GM18526 (cell line): ENCODE data around the gene BAG2.

Source experiments
- POLR2A ChIP-seq: IDR thresholded peaks from 3 replicates; pipeline ENCODE4 v1.6.1; 2011; ENCODE audit not compliant: insufficient read length; ENCODE audit errors: extremely low read depth

Gene BAG2

DNA sequence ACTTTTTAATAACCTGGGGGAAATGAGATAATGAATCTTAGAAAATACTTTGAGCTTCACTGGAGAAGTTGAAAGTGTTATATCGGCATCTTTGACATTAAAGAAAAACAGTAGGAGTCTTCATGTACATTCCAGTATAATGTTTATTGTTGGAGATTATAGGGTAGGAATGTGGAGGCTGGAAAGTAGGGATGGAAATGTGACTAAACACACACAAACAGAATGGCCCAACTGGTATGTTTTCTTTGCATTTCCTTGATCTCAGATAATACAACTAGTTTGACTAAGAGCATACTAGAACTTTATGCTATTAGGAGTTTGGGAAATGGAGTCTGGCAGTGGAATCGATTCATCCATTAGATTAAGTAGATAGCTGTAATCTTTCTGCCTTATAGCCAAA is 10.1 kb upstream of the BAG2 start:
- TF ChIP-seq POLR2A = no peak

DNA sequence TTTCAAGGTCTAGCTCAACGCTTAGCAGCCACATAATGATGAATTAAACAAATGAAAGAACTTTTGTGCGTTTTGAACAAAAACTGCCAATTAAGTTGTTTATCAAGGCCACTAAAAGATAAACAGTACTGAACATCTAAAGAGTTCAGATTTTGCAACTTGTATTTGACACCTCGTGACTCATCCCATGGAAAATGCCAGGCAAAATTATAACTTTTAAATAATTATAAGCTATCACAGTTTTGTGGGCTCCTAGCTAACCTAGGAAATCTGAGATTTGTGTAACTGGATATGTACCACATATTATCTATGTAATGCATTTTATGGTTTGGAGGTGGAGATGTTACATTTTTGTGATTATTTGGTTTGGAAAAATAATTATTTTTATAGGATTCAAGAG is 9.6 kb upstream of the BAG2 start:
- no peak for TF ChIP-seq POLR2A

DNA sequence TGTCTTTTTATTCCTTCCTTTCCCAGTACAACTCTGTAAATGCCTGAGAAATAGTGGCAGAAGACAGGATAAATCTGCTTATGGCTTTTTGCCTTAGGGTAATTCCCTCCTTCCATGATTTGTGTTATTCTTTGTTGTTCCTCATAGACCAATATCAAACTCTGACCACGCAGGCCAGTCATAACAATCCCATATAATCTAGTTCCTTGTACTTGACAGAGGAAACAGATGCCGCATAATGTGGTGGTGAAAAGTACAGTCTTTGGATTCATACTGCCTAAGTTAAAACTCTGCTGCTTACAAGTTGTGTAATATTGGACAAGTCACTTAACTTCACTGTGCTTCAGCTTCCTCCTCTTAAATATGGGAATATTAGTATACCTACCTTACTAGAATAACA is 8.2 kb upstream of the BAG2 start:
- TF ChIP-seq POLR2A = no peak

DNA sequence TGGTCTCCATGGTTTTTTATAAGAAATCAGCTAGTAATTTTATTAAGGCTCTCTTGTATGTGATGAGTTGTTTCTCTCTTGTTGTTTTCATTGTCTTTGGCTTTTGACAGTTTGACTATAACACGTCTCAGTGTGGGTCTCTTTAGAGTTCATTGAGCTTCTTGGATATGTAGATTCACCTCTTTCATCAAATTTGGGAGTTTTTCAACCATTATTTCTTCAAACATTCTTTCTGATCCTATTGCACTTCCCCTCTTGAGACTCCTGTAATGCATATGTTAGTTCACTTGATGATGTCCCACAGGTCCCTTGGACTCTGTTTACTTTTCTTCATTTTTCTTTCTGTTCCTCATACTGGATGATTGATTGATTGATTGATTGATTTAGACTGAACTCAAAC is 7.0 kb upstream of the BAG2 start:
- no peak for TF ChIP-seq POLR2A

DNA sequence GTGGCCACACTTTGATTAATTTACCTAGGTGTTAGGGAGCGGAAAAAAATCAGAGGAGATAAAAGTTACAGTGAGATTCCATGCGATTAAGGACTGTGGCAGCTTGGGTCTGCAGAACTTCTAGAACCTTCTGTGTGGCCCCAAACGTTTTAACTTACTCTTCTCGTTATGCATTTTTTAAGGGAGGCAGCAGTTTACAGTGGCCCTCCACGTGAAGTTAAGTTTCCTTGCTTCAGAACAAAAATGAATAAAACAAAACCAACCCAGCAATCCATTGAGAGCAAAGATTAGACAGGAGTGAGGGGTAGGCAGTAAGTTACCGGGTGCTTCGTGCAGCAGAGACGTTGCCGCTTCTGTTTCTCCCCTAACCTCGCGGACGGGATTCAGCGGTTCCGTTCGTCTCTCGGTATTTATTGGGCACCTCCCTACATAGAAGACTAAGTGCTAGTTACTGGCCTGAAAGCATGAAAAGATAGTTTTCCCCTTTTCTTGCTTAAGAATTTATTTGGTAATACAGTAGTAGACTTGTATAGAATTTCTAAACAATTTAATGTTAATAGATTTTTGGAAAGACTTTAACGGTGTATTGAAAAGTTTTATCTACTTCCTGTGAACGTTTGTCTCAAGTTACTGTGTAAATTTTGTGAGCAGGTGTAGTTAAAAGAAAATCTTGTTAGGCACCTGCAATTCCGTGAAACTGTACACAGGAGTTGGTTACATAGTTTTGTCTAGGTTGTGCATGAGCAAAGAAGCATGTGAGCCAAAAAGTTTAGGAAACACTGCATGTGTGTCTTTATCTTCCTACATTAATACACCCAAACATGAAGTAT is 1.1 kb downstream of the BAG2 start:
- TF ChIP-seq POLR2A = no peak

DNA sequence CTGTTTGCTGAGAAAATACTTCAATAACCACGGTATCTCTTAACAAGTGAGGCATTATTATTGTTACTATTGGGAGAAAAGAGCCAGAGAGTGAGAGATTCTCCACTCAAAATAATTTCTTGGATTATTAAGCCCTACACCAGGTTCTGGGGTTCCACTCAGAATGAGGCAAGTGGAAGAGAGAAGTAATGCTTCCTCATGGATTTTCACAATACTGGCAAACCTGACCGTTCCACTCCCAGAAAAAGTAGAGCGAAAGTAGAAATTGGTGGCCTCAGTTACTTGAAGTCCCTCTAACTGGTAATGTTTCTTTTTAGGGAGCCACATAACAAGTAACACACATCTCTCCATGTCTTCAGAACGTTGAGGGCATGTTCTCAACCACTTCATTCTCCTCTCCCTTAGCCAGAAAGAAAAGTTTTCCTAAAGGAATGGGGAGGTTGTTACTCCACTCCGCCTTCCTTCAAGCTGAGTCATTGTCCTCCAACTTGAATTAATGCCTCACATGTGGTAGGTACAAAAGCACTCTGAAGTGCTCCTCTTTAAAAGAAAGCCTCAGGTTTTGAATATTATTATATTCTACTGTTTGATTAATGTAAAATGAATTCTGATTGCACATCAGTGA is 1.9 kb downstream of the BAG2 start:
- TF ChIP-seq POLR2A = no peak

DNA sequence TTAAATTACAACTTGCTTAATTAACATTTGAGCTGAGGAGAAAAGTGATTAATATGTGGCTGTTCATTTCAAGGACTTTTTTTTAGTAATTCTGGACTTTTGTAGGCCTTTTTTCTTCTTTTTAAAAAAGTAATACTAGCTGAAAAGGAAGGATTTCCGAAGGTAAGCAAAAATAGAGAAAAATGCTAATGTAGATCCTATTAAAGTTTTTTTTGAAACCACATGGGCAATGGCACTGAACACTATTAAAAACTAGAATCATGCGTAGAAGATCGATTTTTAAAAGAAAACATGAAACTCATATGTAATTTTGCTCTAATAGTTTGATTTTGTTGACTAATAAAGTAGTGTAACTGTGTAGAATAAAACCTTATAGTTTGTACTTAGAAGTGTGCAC is 2.4 kb downstream of the BAG2 start:
- TF ChIP-seq POLR2A = no peak

DNA sequence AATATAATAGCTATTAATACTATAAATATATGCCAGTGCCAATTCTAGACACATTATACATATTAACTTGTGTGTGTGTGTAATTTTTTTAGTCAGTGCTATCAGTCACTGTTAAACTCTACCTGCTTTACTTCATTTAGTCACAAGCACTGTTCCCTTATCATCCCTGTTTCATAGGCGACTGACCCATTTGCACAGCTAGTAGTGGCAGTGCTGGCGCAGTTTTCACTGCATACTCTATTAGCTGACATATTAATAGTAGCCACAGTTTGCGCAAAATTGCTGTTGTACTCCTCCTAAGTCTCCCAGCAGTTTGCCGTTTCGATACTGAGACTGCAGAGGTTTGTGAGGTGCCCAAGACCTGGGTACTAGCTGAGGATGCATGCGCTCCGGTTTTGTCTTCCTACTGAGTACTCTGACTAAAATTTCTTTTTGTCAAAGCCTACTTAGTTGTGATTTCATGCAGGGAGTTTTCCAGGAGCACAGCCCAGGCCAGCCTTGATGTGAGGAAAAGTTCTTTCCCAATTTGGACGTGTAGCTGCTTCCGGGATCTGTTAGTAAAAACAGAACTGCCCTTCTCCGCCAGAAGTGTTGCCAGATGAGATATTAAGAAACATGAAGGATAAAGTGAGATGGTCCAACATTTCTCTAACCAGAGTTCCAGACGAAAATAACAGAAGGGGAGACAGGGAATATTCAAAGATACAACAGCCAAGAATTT is 5.6 kb downstream of the BAG2 start:
- TF ChIP-seq POLR2A = no peak

DNA sequence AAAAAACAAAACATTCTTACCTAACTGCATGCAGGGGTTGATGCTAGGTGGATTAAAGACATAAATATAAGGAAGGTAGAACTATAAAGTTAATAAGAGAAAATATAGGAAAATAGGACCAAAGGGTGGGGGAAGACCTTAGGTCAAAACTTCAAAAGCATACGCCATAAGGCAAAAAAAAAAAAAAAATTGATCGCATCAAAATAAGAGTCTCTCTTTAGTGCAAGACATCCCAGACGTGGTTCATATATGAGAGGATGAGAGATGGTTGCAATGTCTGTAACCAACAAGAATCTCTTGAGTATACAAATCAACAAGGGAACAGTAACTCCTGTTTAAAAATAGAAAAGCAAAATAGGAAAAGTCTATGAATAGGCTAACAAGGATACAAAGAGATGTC is 8.5 kb downstream of the BAG2 start:
- TF ChIP-seq POLR2A = no peak

DNA sequence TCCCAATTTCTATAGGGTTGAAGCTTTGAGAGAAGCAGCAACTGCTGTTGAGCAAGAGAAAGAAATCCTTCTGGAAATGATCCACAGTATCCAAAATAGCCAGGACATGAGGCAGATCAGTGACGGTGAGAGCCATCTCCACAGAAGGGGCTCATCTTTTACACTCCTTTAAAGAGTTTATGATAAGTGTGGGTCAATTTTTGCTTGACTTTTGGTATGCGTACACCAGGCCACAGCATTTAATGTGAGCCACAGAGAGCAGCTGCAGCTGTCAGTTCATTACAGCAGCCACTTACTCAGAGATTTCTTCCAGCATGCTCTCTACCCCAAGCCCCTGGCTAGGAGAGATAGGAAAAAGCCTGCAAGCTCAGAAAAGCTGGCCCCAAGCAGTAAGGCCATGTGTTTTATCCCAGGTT is 9.9 kb downstream of the BAG2 start:
- TF ChIP-seq POLR2A = no peak

DNA sequence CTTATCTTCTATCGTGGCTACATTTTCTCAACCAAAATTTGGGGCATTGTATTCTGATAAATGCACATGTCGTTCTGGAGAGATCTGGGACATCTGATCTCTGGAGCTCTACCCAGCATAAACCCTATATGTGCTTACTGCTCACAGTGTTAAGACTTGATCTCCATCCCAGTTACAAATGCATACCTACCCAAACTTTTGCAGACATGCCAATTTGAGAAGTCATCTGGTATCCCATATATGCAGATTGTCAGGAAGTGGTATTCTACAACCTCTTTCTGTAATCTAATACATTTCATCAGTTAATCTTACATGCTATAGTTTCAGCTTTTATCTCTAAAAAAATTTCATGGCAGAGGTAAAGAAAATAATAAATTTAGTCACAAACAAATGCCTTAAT is 11.2 kb downstream of the BAG2 start:
- TF ChIP-seq POLR2A = no peak

DNA sequence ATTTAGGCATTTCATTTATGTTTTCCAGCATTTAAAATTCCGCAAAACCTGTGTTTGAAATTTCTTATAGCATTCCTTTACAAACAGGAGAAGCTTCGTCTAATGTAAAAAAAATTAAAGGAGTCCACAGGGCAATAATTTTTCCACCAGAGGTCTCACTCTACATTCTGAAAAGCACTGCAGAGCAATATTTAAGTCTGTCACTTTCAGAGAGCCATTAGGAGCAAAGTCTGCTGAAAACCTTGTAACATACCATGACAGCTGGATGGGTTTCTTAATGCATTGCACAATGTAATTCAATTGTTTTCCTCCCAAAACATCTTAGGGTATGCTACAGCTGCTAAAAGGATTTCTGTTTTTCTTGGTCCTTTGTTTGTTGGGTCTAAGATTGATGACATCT is 18.0 kb downstream of the BAG2 start:
- TF ChIP-seq POLR2A = no peak

DNA sequence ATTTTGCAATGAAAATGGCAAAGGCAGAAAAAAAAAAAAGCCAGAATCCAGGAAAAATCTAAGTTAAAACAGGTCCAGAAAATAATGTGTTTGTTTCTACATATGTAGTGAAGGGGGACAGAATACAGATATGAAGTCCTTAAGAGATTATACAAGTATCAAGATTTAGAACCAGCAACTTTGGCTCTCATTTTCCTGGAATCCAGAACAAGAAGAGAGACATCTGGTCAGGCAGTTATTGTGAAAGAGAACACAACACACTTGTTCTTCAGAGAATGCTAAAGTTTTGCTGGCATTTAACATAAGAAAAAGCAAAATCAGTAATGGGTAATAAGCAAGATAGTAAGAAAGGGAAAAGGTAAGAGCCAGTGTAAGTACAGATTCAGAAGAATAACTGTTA is 21.1 kb downstream of the BAG2 start:
- TF ChIP-seq POLR2A = no peak

DNA sequence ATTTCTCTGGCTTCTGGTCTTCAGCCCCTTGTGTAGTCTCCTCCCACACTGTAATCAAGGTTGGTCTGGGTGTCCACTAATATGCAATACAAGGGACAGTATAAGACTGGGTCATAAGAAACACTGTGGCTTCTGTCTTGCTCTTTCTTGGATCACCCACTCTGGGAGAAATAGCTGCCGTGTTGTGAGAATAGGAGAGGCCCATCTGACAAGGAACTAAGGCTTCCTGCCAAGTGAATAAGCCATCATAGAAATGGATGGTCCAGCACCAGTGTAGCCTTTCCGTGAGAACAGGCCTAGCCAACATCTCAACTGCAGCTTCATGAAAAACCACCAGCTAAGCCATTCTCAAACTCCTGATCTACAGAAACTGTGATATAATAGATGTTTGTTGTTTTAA is 23.3 kb downstream of the BAG2 start:
- no peak for TF ChIP-seq POLR2A

DNA sequence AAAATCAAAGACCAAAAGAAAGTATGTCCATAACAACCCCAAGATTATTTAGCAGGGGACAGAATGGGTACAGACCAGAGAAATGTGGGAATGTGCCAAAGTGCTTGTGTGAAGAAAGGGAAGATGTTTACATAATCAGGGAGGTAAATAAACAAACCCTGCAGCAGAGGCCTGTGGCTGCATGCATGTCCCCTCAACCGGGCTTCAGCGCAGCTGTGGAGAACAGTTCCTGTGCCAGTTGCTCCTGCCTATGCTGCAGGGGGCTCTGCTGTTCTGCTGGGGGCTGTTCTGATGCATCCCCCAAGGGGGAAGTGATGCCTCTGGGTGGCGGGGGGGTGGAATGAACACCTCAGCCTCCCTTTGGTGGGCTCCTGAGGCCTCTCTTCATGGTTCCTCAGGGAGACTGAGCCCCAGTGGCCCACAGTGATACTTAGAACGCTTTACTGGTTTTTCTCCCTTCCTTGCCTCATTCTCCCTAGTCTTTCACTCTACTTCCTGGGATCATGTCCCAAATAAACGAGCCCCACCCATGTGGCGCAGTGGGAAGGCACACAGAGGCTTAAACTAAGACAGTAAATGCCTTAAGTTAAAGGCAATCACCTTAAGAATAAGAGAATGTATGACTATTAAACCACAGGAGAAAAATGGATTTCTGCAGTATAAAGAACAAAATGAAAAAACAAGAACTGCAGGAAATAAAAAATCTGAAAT is 27.0 kb downstream of the BAG2 start:
- TF ChIP-seq POLR2A = no peak

DNA sequence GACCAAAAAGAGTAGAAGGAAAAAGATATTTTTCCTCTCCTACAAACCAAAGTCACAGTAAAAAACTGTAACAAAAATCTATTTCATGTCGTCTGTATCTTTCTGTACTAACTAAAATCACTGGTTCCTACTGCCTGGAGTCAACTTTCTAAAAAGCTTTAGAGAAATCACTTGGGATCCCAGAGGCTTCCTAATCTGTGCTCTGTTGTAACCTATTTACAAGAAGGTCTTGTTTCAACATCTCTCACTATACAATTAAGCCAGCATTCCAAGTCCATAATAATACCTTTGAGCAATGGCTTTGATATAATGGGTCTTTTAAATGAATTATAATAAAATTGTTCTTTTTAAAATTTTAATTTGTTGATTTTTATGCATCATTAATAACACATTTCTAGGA is 29.6 kb downstream of the BAG2 start:
- TF ChIP-seq POLR2A = no peak
